Measurements from ENCODE around the gene RNF214. TPM values are rescaled to one million over a fixed set of nuclear protein-coding genes. Genes with fewer than 3 reads are reported as not detected.

The RNF214 gene
- polyA plus RNA-seq, 1 donor (not counting 4 experiments of a cell fraction or from before 2014, with no cell fraction given): 11.8 TPM

GRCh38 chr11:117327567-117328374 is 95.3 kb downstream of the RNF214 start, which contains the start of gene CEP164:
TSS of gene CEP164 (plus strand) at chr11:117327854. CDS start at chr11:117338587, 10,733 bp downstream.
- dilution Hi-C loops (cut with MboI; ENCODE audit: extremely low pct_ligation_motif_present, low sequenced_read_pairs): no loop called here
- peak within 1 kb of the TSS; percentile 75 to 84 (median 75) for H3K4me3 ChIP-seq (ENCODE audit: control insufficient read depth in 2 of 3, extremely low read depth in 1 of 3, insufficient read depth in 2 of 3, low read depth in 1 of 3, low read length in 3 of 3)
- H3K4me1 ChIP-seq (ENCODE audit: control insufficient read depth, extremely low read depth, insufficient read depth, low read length): peaks cover 13% of the 10 kb centered on the region
- peak within 1 kb of the TSS; percentile 75 for H2AFZ ChIP-seq (ENCODE audit: control insufficient read depth, low read length)
- no peaks in the 10 kb centered on the region for H3K36me3 ChIP-seq (ENCODE audit: control insufficient read depth in 2 of 2, extremely low read depth in 1 of 2, insufficient read depth in 2 of 2, low read length in 2 of 2)
- H3K27ac ChIP-seq (ENCODE audit: control insufficient read depth, insufficient read depth, low read length): peak within 1 kb of the TSS; percentile 76
- H3K9ac ChIP-seq (ENCODE audit: control insufficient read depth, extremely low read depth, insufficient read depth, low read length): peak within 1 kb of the TSS; percentile 88
- H4K20me1 ChIP-seq (ENCODE audit: control insufficient read depth, extremely low read depth, insufficient read depth, low read length): no peaks in the 10 kb centered on the region
- DNase-seq (ENCODE audit: low read depth, low spot score) (peak; percentile 77), FAIRE-seq (peak; percentile 89)
- no peak for TF ChIP-seq CTCF (optimal IDR thresholded peaks at IDR 0.05 in 1 of 3, IDR thresholded peaks at IDR 0.05 in 1 of 3, conservative IDR thresholded peaks at IDR 0.05 in 1 of 3; ENCODE audit: extremely low read depth in 1 of 3, insufficient read depth in 2 of 3, low read length in 3 of 3)
- no peak for TF ChIP-seq EZH2 (IDR thresholded peaks at IDR 0.05; ENCODE audit: low read length)
- H3K79me2 ChIP-seq (ENCODE audit: control insufficient read depth, insufficient read depth, low read length): peaks cover 8% of the 10 kb centered on the region
- no peaks in the 10 kb centered on the region for H3K9me1 ChIP-seq (ENCODE audit: control insufficient read depth, extremely low read depth, insufficient read depth, low read length)
- no peaks in the 10 kb centered on the region for H3K9me3 ChIP-seq (ENCODE audit: control insufficient read depth, low read depth, low read length)
- no peaks in the 10 kb centered on the region for H3K27me3 ChIP-seq (ENCODE audit: control insufficient read depth, extremely low read depth, insufficient read depth, low read length)
- H3K4me2 ChIP-seq (ENCODE audit: control insufficient read depth, extremely low read depth, insufficient read depth, low read depth, low read length): peak within 1 kb of the TSS; percentile 79

DNA sequence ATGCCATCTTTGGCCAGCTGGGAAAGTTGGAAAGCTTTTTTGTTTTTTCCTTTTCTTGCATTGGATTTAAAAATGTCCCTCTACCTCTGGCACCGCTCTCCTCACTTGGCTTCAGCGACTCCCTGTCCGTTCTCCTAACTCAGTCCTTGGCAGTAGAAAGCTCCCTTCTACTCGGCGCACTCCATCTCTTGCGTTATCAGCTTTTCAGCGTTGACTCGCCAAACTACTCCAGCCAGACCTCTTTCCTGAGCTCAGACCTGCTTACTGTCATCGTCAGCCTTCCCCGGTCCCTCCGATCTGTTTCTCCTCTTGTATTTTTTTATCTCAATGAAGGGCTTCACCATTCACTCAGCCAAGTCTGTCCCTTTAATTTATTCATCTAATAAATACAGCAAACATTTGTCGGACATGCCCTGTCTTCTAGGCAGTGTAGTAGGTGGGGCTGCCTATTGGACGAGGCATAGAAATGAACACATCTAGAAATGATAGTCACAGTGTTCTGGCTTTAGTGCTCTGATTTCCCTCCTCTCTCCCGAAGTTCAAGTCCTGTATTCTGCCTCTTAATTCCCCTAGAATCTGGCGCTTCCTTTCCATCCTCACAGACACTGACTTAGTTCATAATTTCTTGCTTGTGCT is 96.0 kb downstream of the RNF214 start:
- H3K79me2 ChIP-seq (ENCODE audit: control insufficient read depth, insufficient read depth, low read length): peaks cover 8% of the 10 kb centered on the region
- TF ChIP-seq CTCF (optimal IDR thresholded peaks at IDR 0.05 in 1 of 3, IDR thresholded peaks at IDR 0.05 in 1 of 3, conservative IDR thresholded peaks at IDR 0.05 in 1 of 3; ENCODE audit: extremely low read depth in 1 of 3, insufficient read depth in 2 of 3, low read length in 3 of 3) (no peak), EZH2 (IDR thresholded peaks at IDR 0.05; ENCODE audit: low read length) (no peak)
- H2AFZ ChIP-seq (ENCODE audit: control insufficient read depth, low read length): peak overlapping the region; percentile 75
- no peaks in the 10 kb centered on the region for H3K9me3 ChIP-seq (ENCODE audit: control insufficient read depth, low read depth, low read length)
- dilution Hi-C loops (cut with MboI; ENCODE audit: extremely low pct_ligation_motif_present, low sequenced_read_pairs): no loop called here
- peak overlapping the region; percentile 88 for H3K9ac ChIP-seq (ENCODE audit: control insufficient read depth, extremely low read depth, insufficient read depth, low read length)
- H3K4me1 ChIP-seq (ENCODE audit: control insufficient read depth, extremely low read depth, insufficient read depth, low read length): peaks cover 13% of the 10 kb centered on the region
- peak overlapping the region; percentile 76 for H3K27ac ChIP-seq (ENCODE audit: control insufficient read depth, insufficient read depth, low read length)
- no peaks in the 10 kb centered on the region for H3K27me3 ChIP-seq (ENCODE audit: control insufficient read depth, extremely low read depth, insufficient read depth, low read length)
- H4K20me1 ChIP-seq (ENCODE audit: control insufficient read depth, extremely low read depth, insufficient read depth, low read length): no peaks in the 10 kb centered on the region
- H3K4me3 ChIP-seq (ENCODE audit: control insufficient read depth in 2 of 3, extremely low read depth in 1 of 3, insufficient read depth in 2 of 3, low read depth in 1 of 3, low read length in 3 of 3): peak overlapping the region; percentile 75 to 84 (median 75)
- H3K36me3 ChIP-seq (ENCODE audit: control insufficient read depth in 2 of 2, extremely low read depth in 1 of 2, insufficient read depth in 2 of 2, low read length in 2 of 2): no peaks in the 10 kb centered on the region
- no peak for FAIRE-seq
- H3K4me2 ChIP-seq (ENCODE audit: control insufficient read depth, extremely low read depth, insufficient read depth, low read depth, low read length): peak overlapping the region; percentile 79
- no peak for DNase-seq (ENCODE audit: low read depth, low spot score)
- no peaks in the 10 kb centered on the region for H3K9me1 ChIP-seq (ENCODE audit: control insufficient read depth, extremely low read depth, insufficient read depth, low read length)

All from keratinocyte (primary cell).